Activated B cell treated with CpG ODN at 0.5 μM for 24 hours (primary cell): Measurements from ENCODE around the gene PDE4B. TPM values are rescaled to one million over a fixed set of nuclear protein-coding genes. Genes with fewer than 3 reads are reported as not detected.

Source experiments
- ATAC-seq: fragments of 200-7000 bp; cut with Tn5 transposase; one replicate; pipeline ENCODE4 v1.10.0; 2021; ENCODE audit warnings: low read depth, mild to moderate bottlenecking, moderate library complexity
- CTCF ChIA-PET: fragments of 350-600 bp; sonication (Branson Sonifier 250); formaldehyde crosslinking; loops from one replicate; lab custom pipeline; 2021; ENCODE audit warnings: antibody characterized with exemption; lab: Charles Lee
- POLR2A ChIA-PET: fragments of 350-600 bp; sonication (Branson Sonifier 250); formaldehyde crosslinking; loops from one replicate; lab custom pipeline; 2021; ENCODE audit warnings: antibody characterized with exemption; lab: Charles Lee
- DNase-seq: peaks from one replicate; pipeline ENCODE4 v3.0.0; 2022
- H3K27ac Mint-ChIP-seq: one replicate; pipeline ENCODE4 v1.8.0; 2020; ENCODE audit warnings: mixed read lengths
- H3K27me3 Mint-ChIP-seq: one replicate; pipeline ENCODE4 v1.8.0; 2021; ENCODE audit warnings: mixed read lengths
- H3K36me3 Mint-ChIP-seq: one replicate; pipeline ENCODE4 v1.8.0; 2021; ENCODE audit warnings: low read depth, mixed read lengths
- H3K4me1 Mint-ChIP-seq: one replicate; pipeline ENCODE4 v1.8.0; 2021; ENCODE audit warnings: mixed read lengths
- H3K4me3 Mint-ChIP-seq: one replicate; pipeline ENCODE4 v1.8.0; 2020; ENCODE audit warnings: mild to moderate bottlenecking, mixed read lengths
- H3K9me3 Mint-ChIP-seq: one replicate; pipeline ENCODE4 v1.8.0; 2020; ENCODE audit warnings: mixed read lengths
- CTCF ChIP-seq: fragments of 200-600 bp; IDR thresholded peaks from one replicate; pipeline ENCODE4 v1.8.0; 2022; ENCODE audit warnings: antibody characterized with exemption, mild to moderate bottlenecking
- intact Hi-C: fragments of 100-400 bp; cut with micrococcal nuclease; formaldehyde crosslinking; loops from one replicate; pipeline ENCODE4 v1.15.1; 2024
- total RNA-seq: library from RNA; stranded (reverse); gene quantifications from 2 replicates; pipeline ENCODE4 v1.2.3, GENCODE V29; 2022

Gene PDE4B
- total RNA-seq, 1 donor from 2014 or later: 84.1 TPM

- ChIA-PET CTCF (interaction anchor here (0.9 to 16.8 kb wide), 10 partner anchors 9 to 127 kb away, joined by 3 to 182 read pairs (median 4); no protein-coding TSS in a partner anchor), POLR2A (interaction anchor here (0.6 to 16.7 kb wide), 31 partner anchors 8 to 545 kb away, joined by 3 to 279 read pairs (median 8); no protein-coding TSS in a partner anchor)
- intact Hi-C loops: loop anchor here (1.0 kb wide), 8 partner anchors 9 to 127 kb away; no protein-coding TSS in a partner anchor
- peak; percentile 98 for ATAC-seq
- Mint-ChIP-seq H3K27me3 (no peaks in the 10 kb centered on the region), H3K9me3 (peaks cover 4% of the 10 kb centered on the region), H3K36me3 (no peaks in the 10 kb centered on the region), H3K4me1 (peaks cover 87% of the 10 kb centered on the region), H3K27ac (peak overlapping the region; percentile 92), H3K4me3 (peak overlapping the region; percentile 72)
- TF ChIP-seq CTCF: no peak
- DNase-seq: peak; percentile 59
Observed at GRCh38 chr1:66380452-66381212, 587.9 kb downstream of the PDE4B start.

GRCh38 chr1:66381621-66382275 is 589.1 kb downstream of the PDE4B start:
- TF ChIP-seq CTCF: no peak
- Mint-ChIP-seq H3K27ac (peak overlapping the region; percentile 92), H3K27me3 (no peaks in the 10 kb centered on the region), H3K4me1 (peaks cover 76% of the 10 kb centered on the region), H3K9me3 (peaks cover 10% of the 10 kb centered on the region), H3K36me3 (peaks cover 2% of the 10 kb centered on the region), H3K4me3 (peak overlapping the region; percentile 62)
- intact Hi-C loops: no loop called here
- POLR2A ChIA-PET: interaction anchor here (0.8 to 16.7 kb wide), 15 partner anchors 9 to 103 kb away, joined by 3 to 279 read pairs (median 15); no protein-coding TSS in a partner anchor
- DNase-seq (no peak), ATAC-seq (no peak)
- CTCF ChIA-PET: interaction anchor here (0.8 to 16.8 kb wide), 10 partner anchors 8 to 63 kb away, joined by 3 to 182 read pairs (median 4); no protein-coding TSS in a partner anchor

DNA sequence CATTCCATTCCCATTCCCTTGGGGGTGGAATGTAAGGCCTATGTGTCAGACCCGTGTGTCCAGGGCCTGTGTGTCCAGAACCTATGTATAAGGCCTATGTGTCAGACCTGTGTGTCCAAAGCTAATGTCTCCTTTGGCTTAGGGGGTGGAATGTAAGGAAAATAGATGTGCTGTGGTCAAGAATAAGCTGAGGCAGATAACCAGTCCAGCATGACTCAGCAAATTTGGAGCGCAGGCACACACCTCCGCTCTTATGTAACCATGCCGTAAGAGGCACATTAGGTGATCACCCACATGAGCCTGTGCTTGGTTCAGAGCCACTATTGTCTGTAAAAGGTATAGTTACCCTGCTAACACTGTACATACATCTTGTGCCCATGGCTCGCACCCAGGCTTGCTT is 590.5 kb downstream of the PDE4B start:
- no peak for DNase-seq
- POLR2A ChIA-PET: interaction anchor here (1.0 to 9.9 kb wide), 5 partner anchors 12 to 54 kb away, joined by 3 to 156 read pairs (median 6); no protein-coding TSS in a partner anchor
- H3K4me1 Mint-ChIP-seq: peaks cover 63% of the 10 kb centered on the region
- peaks cover 2% of the 10 kb centered on the region for H3K36me3 Mint-ChIP-seq
- H3K27me3 Mint-ChIP-seq: no peaks in the 10 kb centered on the region
- peak overlapping the region; percentile 56 for H3K27ac Mint-ChIP-seq
- CTCF ChIA-PET: no interaction called here
- no peak for TF ChIP-seq CTCF
- peaks cover 11% of the 10 kb centered on the region for H3K9me3 Mint-ChIP-seq
- no peak for ATAC-seq
- no peak overlapping the region for H3K4me3 Mint-ChIP-seq
- intact Hi-C loops: no loop called here

GRCh38 chr1:66383611-66384010 is 590.9 kb downstream of the PDE4B start:
- no peak for ATAC-seq
- H3K4me3 Mint-ChIP-seq: no peak overlapping the region
- DNase-seq: no peak
- CTCF ChIA-PET: no interaction called here
- peak overlapping the region; percentile 47 for H3K27ac Mint-ChIP-seq
- intact Hi-C loops: no loop called here
- H3K4me1 Mint-ChIP-seq: peaks cover 60% of the 10 kb centered on the region
- peaks cover 11% of the 10 kb centered on the region for H3K9me3 Mint-ChIP-seq
- no peak for TF ChIP-seq CTCF
- H3K36me3 Mint-ChIP-seq: peaks cover 2% of the 10 kb centered on the region
- no peaks in the 10 kb centered on the region for H3K27me3 Mint-ChIP-seq
- POLR2A ChIA-PET: interaction anchor here (1.0 to 2.1 kb wide), 4 partner anchors 18 to 53 kb away, joined by 3 to 7 read pairs (median 4); no protein-coding TSS in a partner anchor
